Measurements from ENCODE around the gene RHOB.

GRCh38 chr2:20430035-20430434 is 16.8 kb upstream of the RHOB start:
- no peak for TF ChIP-seq CTCF (IDR thresholded peaks at IDR 0.05; ENCODE audit: low read depth, low read length)
- no peak for TF ChIP-seq POLR2A (IDR thresholded peaks at IDR 0.05; ENCODE audit: extremely low read depth, insufficient read length)
- TF ChIP-seq MAX (IDR thresholded peaks at IDR 0.05; ENCODE audit: low read depth, low read length), result no peak
